OCI-LY7 (cell line): ENCODE data around the gene MSL1.

Experiments
- EZH2phosphoT487 ChIP-seq: fragments of 200-600 bp; sonication (generic); IDR thresholded peaks from 2 replicates; pipeline ENCODE4 v1.6.1; 2018; ENCODE audit warnings: low read depth, borderline replicate concordance, mild to moderate bottlenecking, mixed run types, antibody characterized with exemption, low read length, moderate library complexity, mixed read lengths
- TF ChIP-seq, protein P1 (sequence below): fragments of 200-600 bp; sonication (generic); conservative IDR thresholded peaks from 2 replicates; pipeline ENCODE4 v1.5.1; 2014; ENCODE audit warnings: mild to moderate bottlenecking, antibody characterized with exemption, low read length, moderate library complexity, mixed read lengths

GRCh38 chr17:40079545-40079944, 42.2 kb upstream of the MSL1 start:
- TF ChIP-seq, protein P1, sequence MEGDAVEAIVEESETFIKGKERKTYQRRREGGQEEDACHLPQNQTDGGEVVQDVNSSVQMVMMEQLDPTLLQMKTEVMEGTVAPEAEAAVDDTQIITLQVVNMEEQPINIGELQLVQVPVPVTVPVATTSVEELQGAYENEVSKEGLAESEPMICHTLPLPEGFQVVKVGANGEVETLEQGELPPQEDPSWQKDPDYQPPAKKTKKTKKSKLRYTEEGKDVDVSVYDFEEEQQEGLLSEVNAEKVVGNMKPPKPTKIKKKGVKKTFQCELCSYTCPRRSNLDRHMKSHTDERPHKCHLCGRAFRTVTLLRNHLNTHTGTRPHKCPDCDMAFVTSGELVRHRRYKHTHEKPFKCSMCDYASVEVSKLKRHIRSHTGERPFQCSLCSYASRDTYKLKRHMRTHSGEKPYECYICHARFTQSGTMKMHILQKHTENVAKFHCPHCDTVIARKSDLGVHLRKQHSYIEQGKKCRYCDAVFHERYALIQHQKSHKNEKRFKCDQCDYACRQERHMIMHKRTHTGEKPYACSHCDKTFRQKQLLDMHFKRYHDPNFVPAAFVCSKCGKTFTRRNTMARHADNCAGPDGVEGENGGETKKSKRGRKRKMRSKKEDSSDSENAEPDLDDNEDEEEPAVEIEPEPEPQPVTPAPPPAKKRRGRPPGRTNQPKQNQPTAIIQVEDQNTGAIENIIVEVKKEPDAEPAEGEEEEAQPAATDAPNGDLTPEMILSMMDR: no peak
- no peak for TF ChIP-seq EZH2phosphoT487
